GM18519 (cell line): ENCODE measurements around the gene LMO1.

Experiments used
- ATAC-seq: cut with Tn5 transposase; IDR thresholded peaks from one replicate; pipeline ENCODE4 v1.9.1; 2021; ENCODE audit warnings: mild to moderate bottlenecking, moderate library complexity; ENCODE audit not compliant: unreplicated experiment, low FRiP score

LMO1 gene

DNA sequence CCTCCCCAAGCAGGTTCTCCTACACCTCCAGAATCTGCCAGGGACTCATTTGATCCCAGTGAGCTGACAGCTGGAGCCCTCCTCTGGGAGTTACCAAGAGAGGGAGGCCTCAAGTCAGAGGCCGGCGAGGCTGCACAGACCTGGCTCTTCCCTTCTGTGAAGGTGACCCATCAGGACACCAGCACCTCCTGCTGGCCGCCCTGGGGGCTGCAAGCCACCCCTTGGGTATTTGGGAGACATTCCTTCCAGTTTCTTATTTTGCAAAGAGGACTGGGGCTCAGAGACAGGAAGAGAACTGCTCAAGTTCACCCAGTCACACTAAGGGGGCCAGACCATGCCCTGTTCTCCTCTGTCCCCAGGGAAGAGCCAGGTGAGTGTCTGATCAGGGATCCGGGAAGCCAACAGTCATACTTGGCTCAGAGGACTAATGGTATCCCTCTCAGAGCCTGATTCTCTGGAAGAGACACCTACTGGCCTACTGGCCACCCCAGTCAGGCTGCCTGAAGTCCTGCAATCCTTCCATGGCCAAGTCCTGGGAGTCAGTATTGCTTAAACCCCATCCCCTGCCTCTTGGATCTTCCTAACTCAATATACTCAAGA is 54.4 kb downstream of the LMO1 start:
- ATAC-seq: no peak

DNA sequence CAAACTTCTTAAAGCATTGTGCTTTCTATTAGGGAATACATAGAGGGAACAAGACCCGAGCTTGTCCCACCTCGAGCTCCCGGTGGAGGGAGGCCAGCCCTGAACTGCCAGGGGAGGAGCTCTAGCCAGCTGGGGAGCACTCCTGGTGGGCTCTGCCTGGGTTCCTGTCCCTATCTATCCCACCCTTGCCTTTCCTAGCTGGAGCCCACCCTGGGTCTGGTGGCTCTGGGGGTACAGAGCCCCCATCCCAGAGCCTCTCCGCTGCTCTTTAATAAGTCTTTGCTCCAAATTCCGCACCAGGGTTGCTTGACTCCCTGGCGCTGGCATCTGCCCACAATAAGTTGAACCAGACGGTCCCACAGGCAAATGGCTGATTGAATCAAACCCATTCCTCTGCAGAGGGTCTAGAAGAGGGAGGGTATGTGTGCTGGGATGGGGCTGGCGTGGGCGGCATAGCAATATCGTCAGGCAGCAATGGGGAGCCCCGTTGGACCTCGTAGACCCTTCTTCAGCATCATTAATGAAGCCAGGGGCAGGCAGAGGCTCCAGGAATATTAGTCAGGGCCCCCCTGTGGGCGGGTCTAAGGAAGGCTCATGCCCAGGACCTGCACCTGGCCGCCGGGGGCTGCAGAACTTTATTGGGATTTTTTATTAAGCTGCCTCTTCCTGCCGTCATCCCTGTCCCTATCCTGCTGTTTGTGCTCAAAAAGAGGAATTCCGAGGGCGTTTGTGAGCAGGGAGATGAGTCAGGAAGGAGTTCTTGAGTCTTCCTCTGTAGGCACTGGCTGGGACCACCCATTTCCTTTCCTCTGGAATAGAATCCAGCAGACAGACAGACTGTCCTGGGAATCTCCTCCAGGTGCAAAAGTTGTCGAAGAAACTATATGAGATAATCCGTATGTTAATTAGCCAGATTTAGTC is 56.3 kb downstream of the LMO1 start:
- no peak for ATAC-seq

DNA sequence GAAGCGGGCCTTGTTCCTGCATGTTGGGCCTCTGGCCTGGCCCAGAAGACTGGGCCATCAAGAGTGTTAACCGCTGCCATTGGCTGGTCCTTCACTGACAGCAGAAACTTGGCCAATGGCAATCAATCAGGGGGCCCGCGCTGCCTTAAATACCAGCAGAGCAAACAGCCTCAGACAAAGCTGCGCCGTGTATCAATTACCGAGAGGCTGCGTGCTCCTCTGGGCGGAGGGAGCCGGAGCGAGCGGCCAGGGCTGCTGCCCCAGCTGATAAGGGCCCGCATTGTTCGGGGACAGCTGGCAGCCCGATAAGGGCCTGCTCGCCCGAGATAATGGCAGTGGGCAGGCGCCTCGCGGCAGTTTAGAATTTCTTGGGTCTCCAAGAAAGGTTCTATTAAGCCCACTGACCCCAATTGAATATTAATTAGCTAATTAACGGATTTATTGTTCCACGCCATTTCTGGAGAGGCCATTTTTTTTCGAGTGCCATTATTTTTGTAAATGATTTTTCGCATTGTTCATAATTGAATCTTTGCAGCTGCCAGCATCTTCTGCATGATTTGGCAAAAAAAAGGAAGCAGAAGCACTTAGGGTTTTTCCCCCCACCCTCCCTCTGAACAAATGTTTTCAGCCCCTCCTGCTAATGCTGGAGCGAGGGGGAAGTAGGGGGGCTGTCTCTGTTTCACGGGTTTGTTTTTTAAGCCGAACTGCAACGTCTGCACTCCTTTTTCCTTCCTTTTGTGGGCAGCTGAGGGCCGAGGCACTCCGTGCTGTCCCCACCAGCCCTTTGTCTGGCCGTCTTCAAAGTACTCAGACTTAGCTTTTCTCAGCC is 57.2 kb downstream of the LMO1 start:
- no peak for ATAC-seq

DNA sequence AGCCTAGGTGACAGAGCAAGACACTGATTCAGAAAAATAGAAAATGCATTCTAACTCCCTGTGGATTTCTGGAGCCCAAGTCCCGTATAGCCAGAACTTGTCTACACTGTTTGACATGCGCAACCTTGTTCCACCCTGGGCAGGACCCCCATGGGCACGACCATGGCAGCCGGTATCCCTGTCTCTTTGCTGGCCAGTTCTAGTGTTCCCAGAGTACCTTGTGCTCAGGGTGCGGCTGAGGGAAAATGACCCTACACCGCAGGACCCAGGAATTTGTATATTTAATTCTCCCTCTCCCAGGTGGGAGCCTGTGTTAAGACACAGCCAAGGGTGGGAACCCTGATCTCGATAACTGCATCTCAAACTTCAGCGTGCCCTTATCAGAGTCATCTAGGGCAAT is 58.1 kb downstream of the LMO1 start:
- no peak for ATAC-seq

DNA sequence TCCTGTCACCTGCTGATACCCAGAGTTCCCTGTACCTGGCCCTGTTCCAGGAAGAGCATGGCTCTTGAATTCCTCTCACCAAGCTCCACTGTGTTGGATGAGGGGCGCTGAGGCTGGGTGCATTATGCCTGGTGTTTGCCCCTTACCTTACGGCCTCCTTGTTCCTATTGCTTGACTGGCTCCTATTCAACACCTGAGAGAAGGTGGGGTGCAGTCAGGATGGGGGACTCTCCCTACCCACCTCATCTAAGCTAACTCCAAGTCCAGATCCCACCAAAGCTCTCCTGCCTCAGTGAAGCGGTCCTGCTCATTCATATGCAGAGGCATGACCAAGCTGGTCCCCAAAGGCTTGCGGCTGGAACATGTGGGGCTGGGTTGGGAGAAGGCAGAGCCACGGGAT is 59.1 kb downstream of the LMO1 start:
- no peak for ATAC-seq

DNA sequence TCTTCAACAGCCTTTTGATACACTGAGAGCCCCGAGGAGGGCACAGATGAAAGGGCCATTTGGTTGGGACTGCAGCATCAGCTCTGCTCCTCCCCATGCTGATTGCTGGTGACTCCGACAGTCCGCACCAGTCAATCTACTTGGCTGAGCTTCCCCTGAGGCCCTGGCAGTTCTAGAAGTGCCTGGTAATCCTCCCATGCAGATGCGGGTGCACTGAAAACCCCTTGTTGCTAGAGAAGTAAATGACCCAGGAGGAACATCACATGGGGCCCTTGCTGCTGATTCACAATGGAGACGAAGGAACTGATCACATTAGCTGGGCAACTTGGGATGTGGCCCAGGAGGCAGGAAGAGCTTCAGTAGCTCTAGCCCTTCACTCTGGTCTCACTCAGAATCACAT is 59.7 kb downstream of the LMO1 start:
- no peak for ATAC-seq

DNA sequence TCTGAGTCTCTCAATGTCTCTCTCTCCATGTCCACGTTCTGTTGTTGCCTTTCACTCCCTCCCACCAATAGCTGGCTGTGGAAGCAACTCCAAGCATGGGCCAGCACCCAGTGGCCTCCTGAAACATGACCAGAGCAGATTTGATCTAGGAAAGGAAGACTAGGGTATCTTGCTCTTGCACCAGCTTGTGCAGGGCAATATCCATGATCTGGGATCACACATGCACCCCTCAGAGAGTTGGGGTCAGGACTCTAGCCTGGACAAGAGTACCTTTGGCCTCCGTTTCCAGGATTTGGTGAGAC is 60.3 kb downstream of the LMO1 start:
- no peak for ATAC-seq

DNA sequence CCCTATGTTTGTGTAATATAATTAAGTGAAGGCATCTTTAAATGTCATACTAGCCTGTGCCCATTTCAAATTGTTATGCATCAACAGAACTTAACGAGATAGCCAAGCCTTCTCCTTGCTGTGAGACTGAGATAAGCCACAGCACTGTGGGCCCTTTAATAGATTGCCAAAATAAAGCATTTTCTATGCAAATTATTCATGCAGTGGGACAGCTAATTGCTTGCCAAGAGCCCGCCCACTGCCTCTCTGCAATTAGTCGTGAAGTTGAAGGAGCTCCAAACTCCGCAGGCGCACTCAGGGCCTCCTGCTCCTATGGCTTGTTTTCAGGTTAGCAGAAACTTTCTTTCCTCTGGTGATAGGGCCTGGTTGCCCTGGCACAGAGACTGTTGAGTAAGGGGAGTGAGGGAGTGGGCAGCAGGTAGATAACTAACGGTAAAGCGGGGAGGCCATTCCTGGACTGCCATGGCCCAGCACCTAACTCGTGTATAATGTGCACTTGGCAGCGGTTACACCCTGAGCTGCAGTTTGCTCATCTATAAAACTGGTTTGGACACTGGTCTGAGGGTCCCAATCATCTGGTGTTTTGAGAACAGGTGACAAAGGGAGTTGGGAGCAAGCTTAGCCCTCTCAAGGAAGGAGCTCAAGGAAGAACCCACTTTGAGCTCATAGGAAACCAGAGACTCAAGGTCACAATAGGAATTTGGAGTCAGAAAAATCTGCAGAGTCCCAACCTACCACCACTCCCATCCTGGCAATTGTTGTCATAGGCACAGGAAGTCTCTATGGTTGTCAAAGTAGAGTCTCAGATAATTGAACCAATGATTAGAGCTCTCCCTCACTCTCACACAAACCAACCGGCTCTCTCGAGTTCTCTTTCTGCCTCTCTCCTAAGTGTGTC is 60.9 kb downstream of the LMO1 start:
- no peak for ATAC-seq

DNA sequence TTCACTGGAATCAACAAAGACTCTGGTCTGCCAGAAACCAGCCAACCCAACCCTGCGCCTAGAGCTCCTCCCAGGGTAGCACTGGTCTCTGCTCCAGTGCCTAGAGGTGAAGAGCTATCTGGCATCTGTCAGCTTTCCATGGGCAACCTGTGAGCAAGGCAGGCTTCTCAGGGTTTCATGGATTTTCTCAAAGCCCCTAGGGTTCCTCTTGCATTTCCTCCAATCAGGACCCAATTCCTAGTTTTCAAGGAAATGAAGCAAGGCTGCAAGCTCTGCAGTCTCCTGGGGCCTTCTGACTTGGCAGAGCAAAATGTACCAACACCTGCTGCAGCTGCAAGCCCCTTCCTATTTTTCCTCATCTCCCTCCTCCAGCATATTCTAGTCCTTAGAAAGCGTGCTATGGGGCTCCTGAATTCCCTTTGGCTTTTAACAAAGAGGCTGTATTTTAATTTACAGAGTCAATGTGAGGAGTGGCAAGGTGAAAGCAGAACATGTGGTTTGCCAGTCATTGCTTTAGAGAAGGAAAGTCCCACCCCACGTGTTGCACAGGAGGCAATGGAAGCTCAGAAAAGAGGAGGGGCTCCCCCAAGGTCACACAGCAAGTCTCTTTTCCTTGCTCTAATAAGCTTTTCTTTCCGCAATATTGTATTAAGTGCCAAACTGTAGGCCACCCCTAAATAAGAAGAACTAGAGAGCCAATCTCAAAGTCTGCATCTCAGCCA is 61.9 kb downstream of the LMO1 start:
- no peak for ATAC-seq

DNA sequence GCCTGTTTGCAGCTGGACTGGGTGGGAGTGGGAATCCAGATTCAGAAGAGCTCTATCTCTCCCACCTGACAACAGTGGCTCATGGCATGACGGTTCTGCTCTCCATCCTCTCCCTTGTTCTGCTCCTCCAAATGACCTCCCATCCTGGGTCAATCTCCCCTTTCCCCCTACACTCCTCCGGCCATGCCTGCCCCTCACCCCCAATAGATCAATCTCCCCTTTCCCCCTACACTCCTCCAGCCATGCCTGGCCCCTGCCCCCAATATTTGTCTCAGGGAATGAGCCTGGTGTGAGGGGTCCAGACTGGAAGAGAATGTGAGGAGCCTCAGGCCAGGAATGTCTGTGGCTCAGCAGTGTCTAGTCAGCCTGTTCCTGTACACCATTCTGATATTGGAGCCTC is 64.0 kb downstream of the LMO1 start:
- ATAC-seq: no peak

DNA sequence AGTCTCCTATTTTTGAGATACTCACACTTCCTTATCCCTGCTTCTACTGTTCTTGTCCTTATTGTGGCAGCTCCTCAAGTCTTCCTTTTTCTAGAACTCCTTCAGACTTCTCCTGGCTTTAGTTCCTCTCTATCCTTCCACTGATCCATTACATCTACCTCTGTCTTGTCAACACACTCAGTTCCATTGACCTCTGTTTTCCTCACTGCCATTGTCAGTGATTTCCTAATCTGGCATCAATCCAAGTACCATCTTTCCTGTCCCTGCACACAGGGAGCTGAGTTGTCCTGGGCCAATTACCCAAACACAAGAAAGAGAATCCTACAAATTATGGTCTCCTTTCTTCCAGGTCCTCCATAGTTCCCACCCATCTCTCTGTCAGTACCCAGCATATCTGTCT is 66.9 kb downstream of the LMO1 start:
- no peak for ATAC-seq

DNA sequence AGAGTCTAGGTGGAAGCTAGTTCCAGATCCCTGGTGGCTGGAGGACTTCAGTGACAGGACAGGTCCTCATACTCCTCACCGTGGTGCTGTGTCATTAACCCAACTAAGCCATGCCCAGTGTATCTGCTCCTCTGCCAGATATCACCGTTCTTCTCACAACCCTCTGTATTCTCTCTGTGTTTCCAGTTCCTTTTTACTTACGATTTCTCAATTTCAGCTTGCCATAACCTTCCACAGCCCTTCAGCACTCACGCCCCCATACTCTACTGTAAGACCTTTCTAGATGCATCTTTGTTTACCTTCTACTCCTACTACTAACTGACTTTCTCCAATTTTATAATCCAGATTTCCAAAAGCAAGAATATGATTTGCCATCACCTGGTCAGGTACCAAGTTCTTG is 68.7 kb downstream of the LMO1 start:
- no peak for ATAC-seq

DNA sequence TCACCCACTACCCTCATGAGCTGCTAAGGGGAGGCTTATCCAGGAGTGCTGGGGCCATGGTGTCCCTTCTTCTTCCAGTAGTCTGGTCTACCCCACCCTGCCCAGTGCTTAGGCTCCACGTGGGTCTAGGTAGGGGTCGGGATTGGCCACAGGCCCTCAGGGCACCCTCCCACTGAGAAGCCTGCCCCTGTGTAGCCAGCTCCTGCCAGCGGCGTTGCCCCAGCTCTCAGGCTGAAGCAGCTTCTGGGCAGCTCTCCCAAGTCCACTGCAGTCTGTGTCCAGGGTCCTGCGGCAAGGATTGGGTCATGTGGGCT is 70.8 kb downstream of the LMO1 start:
- ATAC-seq: no peak

DNA sequence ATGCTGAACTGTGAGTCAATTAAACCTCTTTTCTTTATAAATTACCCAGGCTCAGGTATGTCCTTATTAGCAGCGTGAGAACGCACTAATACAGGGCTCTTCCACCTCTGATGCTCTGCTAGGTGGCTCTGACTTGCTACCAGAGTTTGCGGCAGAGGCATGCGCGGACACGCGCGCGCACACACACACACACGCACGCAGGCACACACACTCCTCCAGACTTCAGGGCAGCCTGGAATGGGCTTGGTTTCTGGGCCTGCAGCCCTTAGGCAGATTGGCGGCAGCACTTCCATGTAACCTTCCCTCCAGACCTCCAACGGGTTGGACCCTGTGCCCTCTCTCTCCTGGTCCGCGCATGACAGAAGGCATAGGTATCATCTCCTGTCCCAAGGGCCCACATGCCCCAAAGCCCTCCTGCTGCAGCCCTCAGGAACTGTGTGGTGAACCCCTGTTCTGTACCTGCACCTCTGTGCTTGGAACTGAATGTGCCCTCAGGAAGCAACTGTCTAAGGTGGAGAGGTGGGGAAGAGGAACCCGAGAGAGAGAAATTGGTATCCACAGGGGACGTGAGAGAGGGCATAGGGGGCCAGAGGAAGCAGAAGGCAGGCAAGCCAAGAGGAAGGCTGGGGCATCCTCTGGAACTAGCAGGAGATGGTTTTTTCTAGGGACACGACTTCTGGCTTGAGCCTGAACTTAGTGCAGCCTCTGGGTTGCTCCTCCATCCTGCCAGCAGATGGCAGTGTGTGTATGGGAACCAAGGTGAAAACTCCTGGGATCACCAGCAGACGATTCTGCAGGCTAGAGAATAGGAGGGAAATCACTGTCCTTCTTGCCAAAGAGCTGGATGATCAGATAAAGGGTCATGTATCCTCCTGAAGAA is 71.4 kb downstream of the LMO1 start:
- ATAC-seq: no peak

DNA sequence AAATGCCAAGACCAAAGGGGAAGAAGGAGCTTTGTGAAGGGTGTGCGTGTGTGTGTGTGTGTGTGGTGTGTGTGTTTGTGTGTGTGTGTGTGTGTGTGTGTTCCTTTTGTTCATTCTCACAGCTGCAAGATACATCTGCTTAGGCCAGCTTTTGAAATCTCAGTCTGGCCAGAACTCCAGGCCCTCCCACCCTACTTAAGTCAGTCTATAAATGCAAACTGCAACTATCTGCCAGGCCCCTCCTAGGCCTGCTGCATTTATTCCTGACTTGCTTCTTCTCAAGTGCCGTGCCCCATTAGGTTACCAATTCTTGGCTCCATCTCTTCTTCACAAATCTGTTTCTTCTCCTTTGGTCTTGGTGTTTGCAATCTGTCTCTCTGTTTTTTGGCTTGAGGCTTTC is 73.2 kb downstream of the LMO1 start:
- ATAC-seq: no peak

DNA sequence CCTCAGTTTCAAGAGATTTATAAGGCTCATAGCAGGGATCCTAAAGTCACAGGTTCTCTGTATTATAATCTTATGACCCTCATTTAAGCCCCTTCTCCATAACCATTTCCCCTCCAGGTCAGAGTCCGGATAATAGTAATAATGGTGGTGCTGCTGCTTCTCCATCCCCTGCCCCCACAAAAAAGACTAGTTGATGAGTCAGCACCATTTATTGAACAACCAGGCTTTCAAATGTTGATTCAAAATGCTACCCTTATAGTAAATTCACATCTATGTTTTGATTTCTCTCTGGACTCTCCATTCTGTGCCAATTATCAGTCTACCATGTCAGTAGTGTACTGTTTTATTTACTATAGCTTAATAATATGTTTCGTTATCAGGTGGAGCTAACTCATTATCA is 77.2 kb downstream of the LMO1 start:
- ATAC-seq: no peak

DNA sequence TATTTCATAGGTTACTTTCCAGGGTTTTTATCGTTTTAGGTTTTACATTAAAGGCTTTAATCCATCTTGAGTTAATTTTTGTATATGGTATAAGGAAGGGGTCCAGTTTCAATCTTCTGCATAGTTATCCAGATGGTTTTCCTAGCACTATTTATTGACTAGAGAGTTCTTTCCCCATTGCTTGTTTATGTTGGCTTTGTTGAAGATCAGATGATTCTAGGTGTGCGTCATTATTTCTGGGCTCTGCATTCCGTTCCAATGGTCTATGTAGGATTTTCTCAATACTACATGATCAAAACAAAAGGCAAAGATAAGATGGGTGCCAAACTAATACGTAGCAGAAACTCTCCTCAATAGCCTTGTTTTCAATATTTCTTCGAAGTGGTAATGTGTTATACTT is 80.6 kb downstream of the LMO1 start:
- no peak for ATAC-seq

DNA sequence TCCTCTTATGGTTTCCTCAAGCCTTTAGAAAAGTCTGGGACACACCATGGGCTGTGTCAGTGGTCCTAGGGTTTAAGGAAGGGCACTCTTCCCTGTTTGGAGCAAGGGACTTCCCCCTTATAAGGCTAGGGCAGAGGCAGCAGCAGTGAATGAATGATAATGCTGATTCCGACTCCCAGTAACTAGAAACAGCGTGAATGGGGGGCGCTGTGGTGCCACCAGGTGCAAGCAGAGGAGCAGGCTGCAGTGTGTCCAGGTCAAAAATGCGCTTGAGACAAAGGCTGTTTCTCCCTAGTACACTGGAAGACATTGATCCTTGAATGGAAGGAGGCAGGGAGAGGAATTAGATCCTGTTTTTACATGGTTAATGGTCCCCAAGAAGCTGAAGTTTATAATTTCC is 83.2 kb downstream of the LMO1 start:
- ATAC-seq: no peak

DNA sequence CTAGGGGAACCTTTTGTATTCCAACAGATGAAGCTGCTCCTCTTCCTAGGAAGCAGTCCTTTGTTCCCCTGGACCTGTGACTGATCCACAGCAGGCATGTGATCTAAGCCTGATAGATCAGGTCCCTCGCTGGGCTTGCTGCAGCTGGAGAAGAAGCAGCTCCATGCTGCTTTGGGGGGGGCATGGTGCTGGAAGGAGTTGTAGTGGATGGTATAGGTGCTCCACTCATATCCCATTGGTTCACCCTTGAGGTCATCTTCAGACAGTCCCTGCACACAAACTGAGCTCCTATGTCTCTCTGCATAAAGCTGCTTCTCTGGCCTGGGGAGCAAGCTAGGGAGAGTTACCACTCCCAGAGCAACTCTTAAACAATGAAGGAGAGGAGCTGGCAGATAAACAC is 85.4 kb downstream of the LMO1 start:
- ATAC-seq: no peak
